Skeletal muscle cell (primary cell): ENCODE measurements around the gene B4GALNT4.
"Not testable (repeated sequence)": the region's sequence is repeated elsewhere in the genome, so short reads cannot be mapped to it uniquely, and the experiment has no call there.

Source experiments
- DNase-seq: peaks from one replicate; pipeline ENCODE4 v3.0.0-alpha.2; 2010; ENCODE audit warnings: low read depth
- H3K4me3 ChIP-seq: 2 replicates; pipeline ENCODE4 v1.5.1; 2011; ENCODE audit warnings: low read depth, mild to moderate bottlenecking, control low read depth, low read length, moderate library complexity

The B4GALNT4 gene

GRCh38 chr11:334264-334994 lies 34.9 kb upstream of the B4GALNT4 start:
- peak; percentile 43 for DNase-seq
- no peak overlapping the region for H3K4me3 ChIP-seq

GRCh38 chr11:335779-336658 lies 33.3 kb upstream of the B4GALNT4 start:
- H3K4me3 ChIP-seq = no peak overlapping the region
- no peak for DNase-seq

GRCh38 chr11:336659-337198 lies 32.6 kb upstream of the B4GALNT4 start:
- DNase-seq = no peak
- no peak overlapping the region for H3K4me3 ChIP-seq

- DNase-seq = no peak
- H3K4me3 ChIP-seq = no peak overlapping the region
Observed at GRCh38 chr11:337711-338110, 31.6 kb upstream of the B4GALNT4 start.

- DNase-seq = no peak
- H3K4me3 ChIP-seq = no peak overlapping the region
Observed at GRCh38 chr11:339963-340362, 29.3 kb upstream of the B4GALNT4 start.

GRCh38 chr11:340539-341512 lies 28.5 kb upstream of the B4GALNT4 start:
- H3K4me3 ChIP-seq = no peak overlapping the region
- DNase-seq = no peak

- DNase-seq = no peak
- no peak overlapping the region for H3K4me3 ChIP-seq
Observed at GRCh38 chr11:342328-342727, 27.0 kb upstream of the B4GALNT4 start.

- DNase-seq = no peak
- H3K4me3 ChIP-seq = no peak overlapping the region
Observed at GRCh38 chr11:344836-345578, 24.3 kb upstream of the B4GALNT4 start.

GRCh38 chr11:346529-346928 lies 22.8 kb upstream of the B4GALNT4 start:
- DNase-seq = no peak
- no peak overlapping the region for H3K4me3 ChIP-seq

- DNase-seq, H3K4me3 ChIP-seq: not testable (repeated sequence)
Observed at GRCh38 chr11:349270-349954, 19.9 kb upstream of the B4GALNT4 start.

GRCh38 chr11:350033-350722 lies 19.1 kb upstream of the B4GALNT4 start:
- DNase-seq, H3K4me3 ChIP-seq: not testable (repeated sequence)

GRCh38 chr11:350723-351255 lies 18.5 kb upstream of the B4GALNT4 start:
- no peak overlapping the region for H3K4me3 ChIP-seq
- no peak for DNase-seq

GRCh38 chr11:351411-351810 lies 17.9 kb upstream of the B4GALNT4 start:
- DNase-seq = no peak
- no peak overlapping the region for H3K4me3 ChIP-seq

GRCh38 chr11:352456-353031 lies 16.8 kb upstream of the B4GALNT4 start:
- no peak overlapping the region for H3K4me3 ChIP-seq
- DNase-seq = no peak

- no peak overlapping the region for H3K4me3 ChIP-seq
- DNase-seq = peak; percentile 68
Observed at GRCh38 chr11:353179-353873, 16.0 kb upstream of the B4GALNT4 start.
